K562 (cell line): ENCODE measurements around the gene RTBDN. TPM values are rescaled to one million over a fixed set of nuclear protein-coding genes. Genes with fewer than 3 reads are reported as not detected.

Experiments used
- DEAF1 ChIP-seq: fragments of 450-650 bp; formaldehyde crosslinking; IDR thresholded peaks from 2 replicates; pipeline ENCODE4 v1.4.0; 2020; ENCODE audit warnings: mild to moderate bottlenecking, moderate library complexity
- FOXJ3 ChIP-seq: sonication (generic); formaldehyde crosslinking; IDR thresholded peaks from 2 replicates; pipeline ENCODE4 v1.4.0; 2020; ENCODE audit warnings: mild to moderate bottlenecking, missing genetic modification reagents
- HMBOX1 ChIP-seq: sonication (generic); IDR thresholded peaks from 2 replicates; pipeline ENCODE4 v1.6.1; 2016
- RREB1 ChIP-seq: fragments of 250-450 bp; sonication (Bioruptor Pico); IDR thresholded peaks from 2 replicates; pipeline ENCODE4 v1.4.0; 2020
- SREBF1 ChIP-seq: fragments of 150-350 bp; IDR thresholded peaks from 2 replicates; pipeline ENCODE4 v1.6.1; 2014; ENCODE audit warnings: antibody characterized with exemption, low read depth, low read length, borderline replicate concordance
- TAF9B ChIP-seq: fragments of 450-650 bp; IDR thresholded peaks from 2 replicates; pipeline ENCODE4 v1.6.1; 2018; ENCODE audit warnings: mild to moderate bottlenecking; ENCODE audit not compliant: partially characterized antibody
- ZNF174 ChIP-seq: fragments of 250-450 bp; sonication (Bioruptor Pico); IDR thresholded peaks from 2 replicates; pipeline ENCODE4 v1.4.0; 2020; ENCODE audit warnings: mild to moderate bottlenecking
- ZNF507 ChIP-seq: conservative IDR thresholded peaks from 2 replicates; pipeline ENCODE4 v1.6.1; 2017; ENCODE audit warnings: missing genetic modification characterization, missing compliant biosample characterization
- ZNF518B ChIP-seq: fragments of 250-450 bp; sonication (Bioruptor Pico); IDR thresholded peaks from 2 replicates; pipeline ENCODE4 v1.5.0; 2021; ENCODE audit warnings: mild to moderate bottlenecking, moderate library complexity
- polyA plus RNA-seq, 8 experiments: library from polyadenylated mRNA; depleted of rRNA in 4 of 8; stranded (reverse) in 5 of 8; unstranded in 3 of 8; fragments of >200 nt; fragmentation: Nextera tagmentation in 2 of 8; fragmentation: Illumina TruSeq in 1 of 8; extraction: Ambion mirVana in 2 of 8; extraction: Trizol in 1 of 8; gene quantifications; 2 replicates each; pipeline versions ENCODE4 v1.2.1 to v1.2.3, GENCODE V29; 2011 to 2014; ENCODE audit warnings: inconsistent platforms in 1 of 8, missing spikeins in 1 of 8
- total RNA-seq, 7 experiments: library from RNA; depleted of rRNA in 6 of 7; stranded (reverse); fragments of >200 nt in 6 of 7; fragmentation: Illumina TruSeq in 2 of 7; extraction: Trizol in 2 of 7; gene quantifications; 2 replicates each; pipeline versions ENCODE4 v1.2.1 to v1.2.3, GENCODE V29; 2011 to 2021; ENCODE audit warnings: low replicate concordance in 1 of 7

Gene RTBDN
- total and polyA plus RNA-seq, 9 of the 15 experiments (the other 6 are each of a cell fraction or from before 2014, with no cell fraction given): 0.20 to 2.3 (median 0.72) TPM; not detected in 1

- no peak for TF ChIP-seq RREB1 (CRISPR knock-in tag)
- no peak for TF ChIP-seq FOXJ3 (CRISPR knock-in tag)
- no peak for TF ChIP-seq SREBF1
- TF ChIP-seq HMBOX1: no peak
- TF ChIP-seq ZNF518B (CRISPR knock-in tag): no peak
- no peak for TF ChIP-seq ZNF174 (CRISPR knock-in tag)
- no peak for TF ChIP-seq DEAF1
- no peak for TF ChIP-seq ZNF507 (tag)
- TF ChIP-seq TAF9B: no peak
These were observed 427 bp downstream of the RTBDN start (continued) for GRCh38 chr19:12833738-12834565.
